HG02763 (cell line): ENCODE measurements around the gene MPPE1.
"Not testable (repeated sequence)": the region's sequence is repeated elsewhere in the genome, so short reads cannot be mapped to it uniquely, and the experiment has no call there.

Experiments
- ATAC-seq: cut with Tn5 transposase; IDR thresholded peaks from one replicate; pipeline ENCODE4 v1.9.1; 2021; ENCODE audit warnings: mild to moderate bottlenecking, moderate library complexity; ENCODE audit not compliant: unreplicated experiment

The MPPE1 gene

DNA sequence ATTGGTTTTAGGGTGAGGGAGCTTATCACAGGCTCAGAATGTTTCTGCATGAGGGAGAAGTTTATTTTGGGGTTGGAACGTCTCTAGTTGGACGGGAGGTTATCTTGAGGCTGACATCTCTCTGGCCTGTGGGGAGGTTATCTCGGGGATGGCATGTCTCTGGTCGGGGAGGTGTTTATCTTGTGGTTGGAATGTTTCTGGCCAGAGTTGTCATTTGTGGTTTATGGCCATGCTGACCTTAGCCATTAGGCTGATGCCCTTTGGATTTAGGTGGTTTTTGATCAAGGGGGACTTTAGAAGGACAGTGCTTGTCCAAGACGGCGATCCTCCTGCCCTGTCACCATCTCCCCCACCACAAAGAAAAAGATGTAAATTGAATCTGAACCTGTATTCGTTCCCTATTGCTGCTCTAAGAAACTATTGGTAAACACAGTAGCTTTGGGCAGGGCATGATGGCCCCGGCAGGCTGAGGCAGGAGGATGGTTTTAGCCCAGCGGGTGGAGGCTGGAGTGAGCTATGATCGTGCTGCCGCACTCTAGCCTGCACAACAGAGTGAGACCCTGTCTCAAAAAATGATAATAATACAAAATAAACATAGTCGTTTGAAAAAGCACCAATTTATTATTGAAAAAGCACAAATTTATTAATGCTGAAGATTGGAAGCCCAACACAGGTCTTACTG is 17.8 kb upstream of the MPPE1 start:
- no peak for ATAC-seq

- ATAC-seq = no peak
Observed at GRCh38 chr18:11923450-11923849, 15.3 kb upstream of the MPPE1 start.

DNA sequence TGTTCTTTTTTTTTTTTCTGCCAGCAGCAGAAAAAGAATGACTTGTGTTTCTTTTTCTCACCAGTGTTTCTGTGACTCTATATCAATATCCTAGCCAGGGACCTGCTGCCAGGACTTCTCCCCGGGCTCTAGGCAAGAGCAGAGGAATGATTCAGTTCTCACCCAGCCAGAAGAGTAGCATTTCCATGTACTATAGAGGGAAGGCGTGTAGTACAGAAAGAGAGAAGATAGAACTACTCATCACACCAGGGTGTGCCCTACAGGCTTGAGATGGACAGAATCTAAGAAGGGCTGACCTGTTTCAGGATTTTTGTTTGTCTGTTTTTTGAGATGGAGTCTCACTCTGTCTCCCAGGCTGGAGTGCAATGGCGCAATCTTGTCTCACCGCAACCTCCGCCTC is 11.4 kb upstream of the MPPE1 start:
- not testable (repeated sequence) for ATAC-seq

- ATAC-seq = not testable (repeated sequence)
Observed at GRCh38 chr18:11916880-11917279, 8.8 kb upstream of the MPPE1 start.

DNA sequence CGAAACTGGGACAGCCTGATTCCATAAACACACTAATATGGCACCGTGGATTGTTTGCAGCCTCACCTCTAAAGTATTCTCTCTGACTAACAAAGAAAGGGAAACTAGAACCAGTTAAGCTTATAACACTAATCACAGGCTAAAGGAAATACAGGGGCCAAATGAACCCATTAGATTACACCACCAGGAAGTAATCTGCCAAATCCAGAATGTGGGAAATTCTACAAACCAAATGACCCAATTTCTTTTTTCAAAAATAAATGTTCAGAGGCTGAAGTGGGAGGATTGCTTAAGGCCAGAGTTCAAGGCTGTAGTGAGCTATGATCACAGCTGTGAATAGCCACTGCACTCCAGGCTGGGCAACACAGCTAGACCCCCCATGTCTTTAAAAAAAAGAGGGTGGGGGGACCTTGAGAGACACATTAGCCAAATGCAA is 1.5 kb upstream of the MPPE1 start:
- ATAC-seq = no peak

GRCh38 chr18:11909061-11909455 is 941 bp upstream of the MPPE1 start:
- ATAC-seq = no peak

DNA sequence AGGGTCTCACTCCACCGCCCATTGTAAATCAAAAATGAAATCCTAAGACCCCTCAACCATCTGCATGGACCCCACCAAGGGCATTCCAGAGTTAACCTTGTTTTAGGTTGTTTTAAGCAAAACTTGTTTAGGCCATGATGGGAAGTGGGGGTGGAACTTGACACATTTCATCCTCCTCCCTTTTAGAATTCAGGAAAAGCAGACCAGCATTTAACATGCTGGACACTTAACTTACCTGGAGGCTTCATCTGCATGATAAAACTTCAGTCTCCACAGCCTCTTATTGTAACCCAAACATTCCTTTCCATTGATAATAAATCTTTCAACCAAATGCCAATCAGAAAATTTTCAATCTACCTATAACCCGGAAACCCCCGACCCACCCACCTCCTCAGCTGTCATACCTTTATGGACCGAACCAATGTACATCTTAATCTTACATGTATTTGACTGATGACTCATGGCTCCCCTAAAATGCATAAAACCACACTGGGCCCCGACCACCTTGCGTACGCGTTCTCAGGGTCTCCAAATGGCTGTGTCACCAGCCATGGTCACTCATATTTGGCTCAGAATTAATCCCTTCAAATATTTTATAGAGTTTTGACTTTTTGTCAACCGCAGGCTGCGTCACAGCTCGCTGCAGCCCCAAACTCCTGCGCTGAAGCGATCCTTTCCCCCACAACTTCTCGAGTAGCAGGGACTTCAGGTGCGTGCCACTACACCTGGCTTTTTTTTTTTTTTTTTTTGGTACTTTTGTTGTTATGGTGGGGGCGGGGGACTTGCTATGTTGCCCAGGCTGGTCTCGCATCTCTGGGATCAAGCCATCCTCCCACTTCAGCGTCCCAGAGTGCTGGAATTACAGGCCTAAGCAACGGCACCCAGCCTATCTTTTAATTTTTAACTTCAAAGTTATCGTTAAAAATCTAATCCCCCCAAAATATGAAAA is 917 bp downstream of the MPPE1 start:
- ATAC-seq = no peak

GRCh38 chr18:11906176-11906575 is 1.9 kb downstream of the MPPE1 start:
- ATAC-seq = no peak

DNA sequence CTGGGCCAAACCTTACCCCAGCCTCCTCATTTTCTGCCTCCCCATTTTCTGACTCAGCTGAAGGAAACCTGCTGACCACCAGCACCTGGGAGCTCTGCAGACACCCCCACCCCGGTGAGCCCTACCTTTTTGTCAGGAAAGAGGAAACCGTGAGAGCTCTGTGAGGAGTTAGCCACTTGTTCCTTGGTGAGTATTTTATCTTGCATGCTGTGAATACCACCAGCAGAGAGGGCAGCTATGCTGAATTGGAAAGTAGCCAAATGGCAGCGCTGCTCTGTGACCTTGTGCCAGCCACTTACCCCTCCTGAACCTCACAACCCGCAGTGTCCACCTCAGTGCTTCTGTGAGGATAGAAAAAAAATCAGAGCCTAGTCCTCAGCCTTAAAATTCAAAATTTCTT is 2.5 kb downstream of the MPPE1 start:
- ATAC-seq = no peak

GRCh38 chr18:11902522-11903292 is 5.4 kb downstream of the MPPE1 start:
- no peak for ATAC-seq

- no peak for ATAC-seq
Observed at GRCh38 chr18:11901826-11902438, 6.2 kb downstream of the MPPE1 start.

GRCh38 chr18:11899063-11899462 is 9.1 kb downstream of the MPPE1 start:
- ATAC-seq = no peak

DNA sequence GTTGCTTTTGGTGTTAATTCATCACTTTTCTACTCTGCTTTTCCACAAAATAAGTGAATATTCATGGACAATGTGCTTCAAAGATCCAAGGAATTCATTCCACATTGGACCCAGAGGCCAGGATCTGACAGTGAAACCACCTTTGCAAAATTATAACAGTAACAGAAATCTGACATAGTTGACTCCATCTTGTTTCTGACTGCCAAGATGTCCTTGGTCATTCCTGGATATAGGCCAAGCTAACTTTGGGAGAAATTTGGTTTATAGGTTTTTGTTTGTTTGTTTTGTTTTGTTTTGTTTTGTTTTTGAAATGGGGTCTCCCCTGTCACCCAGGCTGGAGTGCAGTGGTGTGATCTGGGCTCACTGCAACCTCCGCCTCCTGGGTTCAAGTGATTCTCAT is 10.3 kb downstream of the MPPE1 start:
- ATAC-seq = no peak

- not testable (repeated sequence) for ATAC-seq
Observed at GRCh38 chr18:11892438-11892837, 15.7 kb downstream of the MPPE1 start.

DNA sequence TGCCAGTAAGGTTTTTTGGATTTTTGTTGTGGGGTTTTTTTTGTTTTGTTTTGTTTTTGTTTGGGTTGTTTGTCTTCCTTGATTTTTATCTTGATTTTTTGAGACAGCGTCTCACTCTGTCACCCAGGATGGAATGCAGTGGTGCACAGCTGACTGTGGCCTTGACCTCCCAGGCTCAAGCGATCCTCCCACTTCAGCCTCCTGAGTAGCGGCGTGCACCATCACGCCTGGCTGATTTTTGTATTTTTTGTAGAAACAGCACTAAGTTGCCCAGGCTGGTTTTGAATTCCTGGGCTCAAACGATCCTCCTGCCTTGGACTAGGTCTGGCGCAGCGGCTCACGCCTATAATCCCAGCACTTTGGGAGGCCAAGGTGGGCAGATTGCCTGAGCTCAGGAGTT is 16.4 kb downstream of the MPPE1 start:
- ATAC-seq = no peak

- no peak for ATAC-seq
Observed at GRCh38 chr18:11889284-11889683, 18.8 kb downstream of the MPPE1 start.

DNA sequence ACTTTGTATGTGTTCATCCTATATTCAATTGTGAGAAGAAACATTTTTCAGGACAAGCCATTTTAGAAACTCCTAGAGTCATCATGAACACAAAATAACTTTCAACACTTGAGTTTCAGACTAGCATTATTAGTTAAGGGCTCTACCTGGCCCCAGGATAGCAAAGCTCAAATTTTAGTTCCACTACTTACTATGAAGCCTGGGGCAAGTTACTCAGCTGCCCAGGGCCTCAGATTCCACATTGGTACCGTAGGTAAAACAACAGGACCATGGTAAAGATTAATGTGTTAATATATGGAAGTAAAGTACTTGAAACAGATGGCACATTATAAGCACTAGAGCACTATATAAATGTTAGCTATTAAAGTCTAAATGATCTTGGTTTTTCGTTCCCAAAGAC is 19.4 kb downstream of the MPPE1 start:
- no peak for ATAC-seq

DNA sequence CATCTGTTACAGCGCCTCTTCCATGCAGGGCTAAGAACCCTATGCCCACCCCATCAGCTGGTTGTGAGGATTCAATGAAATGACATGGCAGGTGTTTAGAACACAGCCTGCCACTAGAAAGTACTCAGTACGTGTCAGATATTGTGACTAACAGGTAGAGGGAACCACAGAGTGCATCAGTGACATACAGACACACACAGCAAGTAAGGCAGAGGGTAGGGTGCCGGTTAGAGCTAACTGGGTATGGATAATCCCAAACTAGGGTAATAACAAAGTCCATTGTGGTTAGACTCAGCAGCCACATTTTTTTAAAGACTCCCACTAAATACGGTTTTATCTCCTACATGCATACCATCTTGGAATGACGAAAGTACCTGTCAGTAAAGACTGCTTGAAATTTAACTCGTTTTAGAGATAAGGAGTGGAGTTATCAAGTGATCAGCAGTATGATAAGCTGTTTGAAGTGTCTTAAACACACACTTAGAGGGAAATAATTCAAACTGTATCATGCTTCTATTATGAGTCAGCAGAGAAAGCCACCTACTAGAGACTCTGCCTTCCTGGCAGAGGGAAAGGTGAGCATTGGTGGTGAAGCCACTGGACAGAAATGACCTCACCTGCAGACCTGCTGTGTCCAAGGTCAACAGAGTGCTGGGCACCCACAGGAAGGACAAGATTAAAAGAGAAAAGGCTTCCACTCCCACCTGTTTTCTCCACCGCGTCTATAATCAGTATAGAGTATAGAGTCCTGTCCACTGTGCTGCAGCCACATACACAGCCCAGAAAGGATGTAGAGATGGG is 20.6 kb downstream of the MPPE1 start:
- no peak for ATAC-seq

- no peak for ATAC-seq
Observed at GRCh38 chr18:11886577-11887110, 21.5 kb downstream of the MPPE1 start.
